Measurements from ENCODE around the gene KIF4A.

DNA sequence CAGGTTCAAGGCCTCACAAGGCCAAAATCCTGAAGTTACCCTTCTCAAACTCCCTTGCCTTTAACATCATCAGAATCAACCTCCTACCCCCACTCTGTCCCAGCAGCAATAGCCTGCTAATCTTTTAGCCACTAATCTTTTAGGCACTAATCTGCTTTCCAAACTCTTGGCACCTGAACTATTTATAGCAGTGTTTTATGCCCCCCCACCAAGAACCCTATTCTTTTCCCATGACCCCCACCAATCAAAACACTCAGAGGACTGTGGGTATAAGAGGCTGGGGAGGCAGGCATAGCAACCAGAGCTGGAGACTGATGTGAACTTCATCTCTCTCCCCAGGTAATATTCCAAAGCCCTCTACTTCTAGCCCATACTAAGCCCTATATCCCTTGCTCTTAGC, 21.9 kb upstream of the KIF4A start, which contains the start of gene ARR3:
- no peak for TF ChIP-seq CTCF (conservative IDR thresholded peaks at IDR 0.05 in 1 of 2, IDR thresholded peaks at IDR 0.05 in 1 of 2; ENCODE audit: extremely low read depth in 1 of 2, insufficient read depth in 1 of 2, low read depth in 1 of 2, low read length in 2 of 2)
- TF ChIP-seq EZH2 (IDR thresholded peaks at IDR 0.05; ENCODE audit: borderline replicate concordance, low read length), result no peak

Data from mammary epithelial cell (primary cell).